GM04504 (cell line): ENCODE results near the gene SLC8A1.

Experiments
- DNase-seq: peaks from one replicate; pipeline ENCODE4 v3.0.0-alpha.2; 2012; ENCODE audit warnings: low read depth

SLC8A1 gene

GRCh38 chr2:40421631-40422297 lies 30.1 kb downstream of the SLC8A1 start:
- DNase-seq = no peak

DNA sequence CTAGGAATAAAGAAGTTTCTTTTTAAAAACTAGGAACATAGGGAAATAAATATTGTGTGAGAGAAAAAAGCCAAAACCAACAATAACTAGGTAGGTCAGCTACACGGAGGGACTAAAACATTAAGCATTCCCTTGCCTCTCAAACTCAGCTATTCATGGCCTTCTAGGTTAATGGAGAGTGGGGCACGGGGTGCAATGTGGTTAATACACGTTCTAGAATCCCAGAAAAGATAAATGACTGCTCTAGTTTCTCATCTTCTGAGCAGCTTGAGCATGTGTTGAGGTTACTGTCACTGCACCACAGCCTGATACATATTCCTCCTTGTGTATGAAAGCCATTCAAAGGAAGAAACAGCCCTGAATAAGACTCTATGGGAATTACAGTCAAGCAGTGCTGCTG lies 31.4 kb downstream of the SLC8A1 start:
- no peak for DNase-seq

DNA sequence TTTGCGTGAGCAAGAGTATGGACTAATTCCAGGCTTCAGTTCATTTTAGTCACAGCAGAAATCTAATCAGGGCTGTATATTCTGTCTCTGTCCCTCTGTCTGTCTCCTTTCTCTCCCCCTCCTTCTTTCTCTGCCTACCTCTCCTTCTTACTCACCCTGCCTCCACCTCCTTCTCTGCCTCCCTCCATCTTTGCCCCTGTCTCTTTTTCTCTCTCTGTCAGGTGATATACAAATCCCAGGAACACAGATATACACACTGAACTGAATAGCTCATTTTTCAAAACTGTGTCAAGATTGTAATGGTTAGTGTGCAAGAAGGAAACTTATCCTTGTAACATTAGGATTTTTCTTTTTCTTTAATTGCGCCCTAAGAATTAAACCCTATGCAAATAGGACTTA lies 32.5 kb downstream of the SLC8A1 start:
- no peak for DNase-seq

DNA sequence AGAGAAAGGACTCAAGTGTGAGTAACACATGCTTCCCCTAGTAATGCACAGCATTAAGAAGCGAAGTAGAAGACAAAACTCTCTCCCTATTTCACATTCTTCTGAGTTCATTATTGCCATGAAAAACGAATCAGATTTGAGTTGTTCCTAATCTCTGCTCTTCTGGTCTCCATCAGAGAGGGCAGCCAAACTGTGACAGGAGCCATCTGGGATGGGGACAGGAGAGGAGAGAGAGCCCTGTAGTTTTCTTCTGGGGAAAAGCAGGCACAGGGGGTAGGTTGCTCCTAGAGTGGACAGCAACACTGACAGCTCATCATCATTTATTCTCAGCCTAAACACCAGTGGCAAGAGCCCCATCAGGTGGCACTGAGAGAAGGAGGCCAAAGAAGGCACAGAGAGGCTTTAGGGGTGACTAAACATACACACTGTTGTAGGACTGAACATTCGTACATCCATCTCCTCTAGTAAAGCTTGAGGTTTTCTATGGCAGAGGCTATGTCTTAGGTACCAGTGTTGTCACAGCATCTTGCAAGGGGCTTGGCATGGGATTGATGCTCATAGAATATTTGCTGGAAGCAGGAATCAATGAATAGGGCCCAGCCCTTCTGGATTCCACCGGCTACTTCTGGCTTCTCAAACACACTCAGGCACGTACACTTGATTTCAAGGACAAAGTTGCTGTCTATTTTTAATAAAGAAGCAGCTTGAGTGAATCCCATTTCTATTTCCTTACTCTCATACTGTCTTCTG lies 33.1 kb downstream of the SLC8A1 start:
- DNase-seq = no peak

DNA sequence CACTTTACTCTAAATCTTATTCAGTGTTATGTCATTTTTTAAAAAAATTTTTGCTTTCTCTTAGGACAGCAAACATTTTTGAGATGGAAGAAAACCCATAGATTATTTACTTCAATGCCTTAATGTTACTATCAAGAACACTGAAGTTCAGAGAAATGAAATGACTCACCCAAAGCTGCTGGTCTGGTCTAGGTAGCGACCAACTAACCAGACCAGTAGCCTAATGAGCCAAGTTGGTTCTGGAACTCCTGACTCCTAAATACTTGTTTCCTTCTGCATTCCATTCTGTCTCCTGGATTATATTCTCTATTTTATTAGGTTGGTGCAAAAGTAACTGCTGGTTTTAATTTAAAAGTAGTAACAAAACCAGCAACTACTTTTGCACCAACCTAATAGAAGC lies 35.4 kb downstream of the SLC8A1 start:
- no peak for DNase-seq

- DNase-seq = no peak
Observed at GRCh38 chr2:40415391-40415790, 36.5 kb downstream of the SLC8A1 start.

- no peak for DNase-seq
Observed at GRCh38 chr2:40412456-40412855, 39.4 kb downstream of the SLC8A1 start.

DNA sequence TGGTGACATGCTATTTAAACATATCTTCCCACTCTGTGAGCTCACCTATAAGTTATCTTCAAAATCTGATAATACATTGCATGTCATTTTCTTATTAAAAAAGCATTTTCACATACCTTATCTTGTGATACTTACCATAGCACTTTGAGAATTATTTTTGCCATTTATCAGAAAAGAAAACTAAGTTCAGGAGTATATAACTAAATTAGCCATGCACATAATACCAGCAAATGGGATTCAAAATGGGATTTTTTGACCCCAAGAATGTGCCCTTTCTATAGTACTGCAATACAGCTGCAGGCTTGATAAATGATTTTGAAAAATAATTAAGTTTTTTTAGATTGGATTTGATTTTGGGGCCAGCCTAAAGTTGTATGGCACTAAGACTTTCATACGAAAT lies 41.2 kb downstream of the SLC8A1 start:
- no peak for DNase-seq

- no peak for DNase-seq
Observed at GRCh38 chr2:40409734-40410133, 42.2 kb downstream of the SLC8A1 start.

DNA sequence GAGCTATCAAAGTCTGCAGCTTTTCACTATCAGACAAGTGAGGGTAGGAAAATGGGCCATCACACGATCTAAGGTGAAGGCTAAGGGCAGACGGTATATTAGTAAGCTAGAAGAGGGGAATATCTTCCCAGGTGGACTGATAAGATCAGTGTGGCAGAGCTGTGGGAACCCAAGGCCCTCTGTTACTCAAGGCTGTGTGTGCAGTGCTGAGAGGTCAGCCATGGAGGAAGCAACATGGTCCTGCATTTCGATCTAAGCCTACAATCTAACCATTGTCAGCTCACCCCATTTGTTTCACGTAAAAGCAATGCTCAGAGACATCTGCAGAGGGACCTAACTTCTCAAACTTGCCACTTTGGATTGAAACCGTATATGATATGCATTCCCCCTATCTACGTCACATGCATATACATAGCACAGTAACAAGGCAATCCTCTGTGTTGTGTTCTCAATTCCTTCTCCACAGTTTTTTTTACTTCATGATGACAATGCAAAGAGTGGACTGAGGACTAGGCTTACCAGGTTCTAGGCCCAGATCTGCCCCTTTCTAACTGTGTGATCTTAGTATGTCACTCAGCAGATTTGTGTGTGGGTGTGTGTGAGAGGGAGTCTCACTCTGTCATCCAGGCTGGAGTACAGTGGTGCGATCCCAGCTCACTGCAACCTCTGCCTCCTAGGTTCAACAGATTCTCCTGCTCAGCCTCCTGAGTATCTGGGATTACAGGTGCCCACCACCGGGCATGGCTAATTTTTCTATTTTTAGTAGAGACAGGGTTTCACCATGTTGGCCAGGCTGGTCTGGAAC lies 45.2 kb downstream of the SLC8A1 start:
- DNase-seq = no peak

DNA sequence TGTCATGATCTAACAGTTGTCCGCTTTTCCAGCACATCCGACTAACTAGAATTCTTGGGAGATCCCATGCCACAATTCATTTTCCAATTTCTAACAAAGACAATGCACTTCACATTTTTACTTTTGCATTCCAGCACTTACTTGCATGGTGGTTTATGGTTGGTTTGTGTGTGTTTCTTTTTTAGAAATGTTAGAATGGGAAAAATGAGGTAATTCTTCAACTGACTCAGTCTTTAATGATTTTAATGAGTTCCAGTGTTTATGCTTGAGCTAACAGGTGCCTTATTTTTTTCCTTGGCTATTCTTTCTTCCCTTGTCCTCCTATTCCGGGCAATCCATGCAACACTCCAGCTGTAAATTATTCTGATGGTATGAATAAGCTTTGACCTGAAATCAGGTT lies 46.4 kb downstream of the SLC8A1 start:
- DNase-seq = no peak

GRCh38 chr2:40404517-40404916 lies 47.4 kb downstream of the SLC8A1 start:
- no peak for DNase-seq

DNA sequence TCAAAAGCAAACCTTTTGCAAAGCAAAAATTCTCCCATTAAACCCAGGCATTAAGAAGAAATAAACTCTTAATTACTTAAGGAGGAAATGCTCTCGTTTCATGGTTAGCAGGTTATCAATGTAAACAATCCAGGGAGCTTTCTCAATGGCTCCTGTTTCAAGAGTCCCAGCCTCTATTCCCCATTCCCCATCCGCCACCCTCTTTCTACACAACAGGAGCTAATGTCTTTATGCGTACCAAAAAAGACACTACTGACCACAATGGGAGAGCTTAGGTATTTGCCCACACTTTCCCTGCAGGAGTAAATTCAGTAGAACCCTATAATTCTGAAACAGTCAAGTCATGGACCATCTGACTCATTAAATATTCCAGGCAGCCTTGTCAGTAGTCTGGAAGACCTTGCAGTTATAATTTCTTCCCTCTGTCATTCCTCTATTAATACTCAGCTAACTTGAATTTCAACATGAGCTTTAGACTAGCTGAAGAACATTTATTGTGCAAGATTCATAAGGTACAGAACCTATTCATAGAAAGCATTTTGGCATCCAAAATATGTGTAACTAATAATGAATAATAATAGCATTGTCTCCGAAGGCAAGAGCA lies 48.6 kb downstream of the SLC8A1 start:
- peak; percentile 78 for DNase-seq

DNA sequence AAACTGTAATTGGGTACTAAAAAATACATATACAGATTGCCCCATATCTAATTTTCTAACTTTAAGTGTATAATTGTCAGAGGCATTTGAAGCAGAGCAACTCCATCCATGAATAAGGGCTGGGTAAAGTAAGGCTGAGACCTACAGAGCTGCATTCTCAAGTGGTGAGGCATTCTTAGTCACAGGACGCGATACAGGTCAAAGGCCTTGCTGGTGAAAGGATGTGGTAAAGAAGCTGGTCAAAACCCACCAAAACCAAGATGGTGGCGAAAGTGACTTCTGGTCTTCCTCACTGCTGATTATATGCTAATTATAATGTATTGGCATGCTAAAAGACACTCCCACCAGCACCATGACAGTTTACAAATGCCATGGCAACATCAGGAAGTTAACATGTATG lies 50.0 kb downstream of the SLC8A1 start:
- DNase-seq = no peak

DNA sequence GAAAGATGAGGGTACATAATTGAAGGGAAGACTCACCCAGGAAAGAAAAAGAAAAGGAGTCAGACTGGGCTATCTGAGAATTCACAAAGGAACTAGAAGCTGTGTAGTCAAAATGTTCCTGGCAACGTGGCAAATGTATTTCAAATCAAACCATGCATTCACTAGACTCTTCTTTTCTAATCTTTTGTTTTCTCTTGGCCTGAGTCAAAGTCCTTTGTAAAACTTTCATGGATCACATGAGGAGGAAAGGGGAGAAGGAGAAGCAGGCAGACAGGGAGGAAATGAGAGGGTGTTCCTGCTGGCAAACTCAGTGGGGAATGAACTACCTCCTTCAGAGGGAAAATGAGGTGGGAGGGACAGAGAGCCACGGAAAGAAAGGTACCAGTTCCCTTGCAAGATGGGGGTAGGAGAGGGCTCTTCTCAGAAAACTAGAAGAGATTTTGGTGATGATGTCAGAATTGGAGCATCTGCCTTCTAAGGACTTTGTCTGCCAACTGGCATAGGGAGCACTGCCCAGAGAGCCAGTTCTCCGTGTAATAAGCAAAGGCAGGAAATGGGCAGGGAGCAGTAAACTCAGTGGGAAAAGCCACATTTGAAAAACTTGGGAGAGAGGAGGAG lies 51.4 kb downstream of the SLC8A1 start:
- no peak for DNase-seq

GRCh38 chr2:40397765-40398164 lies 54.1 kb downstream of the SLC8A1 start:
- no peak for DNase-seq

DNA sequence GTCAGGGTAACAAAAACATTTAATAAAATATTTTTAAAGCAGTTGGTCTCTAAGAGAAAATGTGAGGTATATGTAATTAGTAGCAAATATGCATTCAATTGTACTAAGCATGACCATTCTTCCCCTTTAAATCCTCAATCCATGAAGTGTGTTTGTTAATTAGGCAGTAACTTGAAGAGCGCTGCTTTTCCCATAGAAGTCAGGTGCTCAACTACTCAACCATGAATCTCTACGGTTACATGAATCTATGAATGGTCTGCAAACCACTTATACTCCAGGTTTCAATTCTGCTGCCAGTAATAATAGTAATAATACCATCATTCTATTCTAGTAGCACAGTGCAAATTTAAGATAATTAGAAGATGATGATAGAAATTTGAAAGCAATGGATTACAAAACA lies 55.8 kb downstream of the SLC8A1 start:
- DNase-seq = no peak

GRCh38 chr2:40395169-40396073 lies 56.5 kb downstream of the SLC8A1 start:
- DNase-seq = no peak

DNA sequence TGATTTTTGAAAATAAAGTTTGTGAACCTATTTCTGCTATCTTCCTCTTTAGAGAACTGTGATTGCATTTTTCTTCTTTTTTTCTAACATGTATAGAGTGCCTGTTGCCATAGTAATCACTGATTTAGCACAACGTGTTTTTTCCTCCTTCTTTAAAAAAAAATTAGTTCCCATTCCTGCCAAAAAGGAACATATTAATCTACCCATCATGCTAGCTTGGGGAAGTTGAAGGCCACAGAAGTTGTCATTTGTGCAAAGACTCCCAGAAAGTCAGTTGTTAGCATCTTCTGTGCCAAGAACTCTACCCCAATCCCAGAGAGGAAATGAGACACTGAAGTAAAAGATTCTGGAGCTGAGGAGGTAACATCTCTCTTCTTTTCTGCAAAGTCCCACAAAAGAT lies 57.3 kb downstream of the SLC8A1 start:
- DNase-seq = no peak

GRCh38 chr2:40394031-40394430 lies 57.9 kb downstream of the SLC8A1 start:
- no peak for DNase-seq

- DNase-seq = no peak
Observed at GRCh38 chr2:40388161-40388560, 63.7 kb downstream of the SLC8A1 start.
